GM12878 (cell line): ENCODE results near the gene EYA2.

ENCODE experiments used
- BHLHE40 ChIP-seq, 2 experiments: fragments of 450-650 bp in 1 of 2; IDR thresholded peaks; 2 replicates each; pipeline ENCODE4 v1.6.1; 2011 to 2017; ENCODE audit warnings: low read depth in 2 of 2, borderline replicate concordance in 1 of 2, improper control_type of control experiment in 1 of 2, low read length in 1 of 2, mild to moderate bottlenecking in 1 of 2
- EP300 ChIP-seq, 2 experiments: fragments of 150-350 bp in 1 of 2; IDR thresholded peaks; 2 replicates each; pipeline ENCODE4 v1.6.1; 2011 to 2012; ENCODE audit warnings: low read depth in 2 of 2, low read length in 2 of 2, borderline replicate concordance in 1 of 2, improper control_type of control experiment in 1 of 2, inconsistent platforms in 1 of 2; ENCODE audit not compliant: control insufficient read depth in 1 of 2
- GATAD2B ChIP-seq: fragments of 450-650 bp; conservative IDR thresholded peaks from 2 replicates; pipeline ENCODE4 v1.6.1; 2017; ENCODE audit warnings: low read depth, mild to moderate bottlenecking, moderate library complexity
- POLR2A ChIP-seq: IDR thresholded peaks from 2 replicates; pipeline ENCODE4 v1.6.1; 2011; ENCODE audit warnings: low read depth, mild to moderate bottlenecking, low read length
- POLR2AphosphoS5 ChIP-seq: IDR thresholded peaks from 2 replicates; pipeline ENCODE4 v1.6.1; 2011; ENCODE audit warnings: mild to moderate bottlenecking, low read length, inconsistent platforms
- SMC3 ChIP-seq: IDR thresholded peaks from 2 replicates; pipeline ENCODE4 v1.6.1; 2011; ENCODE audit warnings: low read length, improper control_type of control experiment, borderline replicate concordance
- SUPT20H ChIP-seq: IDR thresholded peaks from 2 replicates; pipeline ENCODE4 v1.6.1; 2011; ENCODE audit warnings: low read depth, mild to moderate bottlenecking, low read length, moderate library complexity, borderline replicate concordance; ENCODE audit not compliant: control insufficient read depth
- TF ChIP-seq, protein P1 (sequence below), 3 experiments: IDR thresholded peaks in 2 of 3; conservative IDR thresholded peaks in 1 of 3; 2 replicates each; pipeline ENCODE4 v1.5.1; 2011; ENCODE audit warnings: low read depth in 3 of 3, low read length in 3 of 3, mild to moderate bottlenecking in 3 of 3, control low read depth in 2 of 3, moderate library complexity in 2 of 3, inconsistent platforms in 1 of 3, mixed read lengths in 1 of 3; ENCODE audit not compliant: control insufficient read depth in 2 of 3, insufficient read depth in 1 of 3; ENCODE audit errors: extremely low read depth in 1 of 3
- TF ChIP-seq, protein P2 (sequence below): IDR thresholded peaks from 2 replicates; pipeline ENCODE4 v1.6.1; 2011; ENCODE audit warnings: mild to moderate bottlenecking, low read depth, low read length, moderate library complexity; ENCODE audit not compliant: insufficient replicate concordance

- no peak for TF ChIP-seq SUPT20H
- TF ChIP-seq GATAD2B = no peak
- no peak for TF ChIP-seq SMC3
- TF ChIP-seq, protein P1, sequence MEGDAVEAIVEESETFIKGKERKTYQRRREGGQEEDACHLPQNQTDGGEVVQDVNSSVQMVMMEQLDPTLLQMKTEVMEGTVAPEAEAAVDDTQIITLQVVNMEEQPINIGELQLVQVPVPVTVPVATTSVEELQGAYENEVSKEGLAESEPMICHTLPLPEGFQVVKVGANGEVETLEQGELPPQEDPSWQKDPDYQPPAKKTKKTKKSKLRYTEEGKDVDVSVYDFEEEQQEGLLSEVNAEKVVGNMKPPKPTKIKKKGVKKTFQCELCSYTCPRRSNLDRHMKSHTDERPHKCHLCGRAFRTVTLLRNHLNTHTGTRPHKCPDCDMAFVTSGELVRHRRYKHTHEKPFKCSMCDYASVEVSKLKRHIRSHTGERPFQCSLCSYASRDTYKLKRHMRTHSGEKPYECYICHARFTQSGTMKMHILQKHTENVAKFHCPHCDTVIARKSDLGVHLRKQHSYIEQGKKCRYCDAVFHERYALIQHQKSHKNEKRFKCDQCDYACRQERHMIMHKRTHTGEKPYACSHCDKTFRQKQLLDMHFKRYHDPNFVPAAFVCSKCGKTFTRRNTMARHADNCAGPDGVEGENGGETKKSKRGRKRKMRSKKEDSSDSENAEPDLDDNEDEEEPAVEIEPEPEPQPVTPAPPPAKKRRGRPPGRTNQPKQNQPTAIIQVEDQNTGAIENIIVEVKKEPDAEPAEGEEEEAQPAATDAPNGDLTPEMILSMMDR (IDR thresholded peaks at IDR 0.05 in 2 of 3, conservative IDR thresholded peaks at IDR 0.05 in 1 of 3; ENCODE audit: control insufficient read depth in 2 of 3, extremely low read depth in 1 of 3, insufficient read depth in 1 of 3, low read depth in 3 of 3, low read length in 3 of 3) = no peak
- TF ChIP-seq EP300 (IDR thresholded peaks at IDR 0.05; ENCODE audit: borderline replicate concordance in 1 of 2, control insufficient read depth in 1 of 2, low read depth in 2 of 2, low read length in 2 of 2) = no peak
- TF ChIP-seq, protein P2, sequence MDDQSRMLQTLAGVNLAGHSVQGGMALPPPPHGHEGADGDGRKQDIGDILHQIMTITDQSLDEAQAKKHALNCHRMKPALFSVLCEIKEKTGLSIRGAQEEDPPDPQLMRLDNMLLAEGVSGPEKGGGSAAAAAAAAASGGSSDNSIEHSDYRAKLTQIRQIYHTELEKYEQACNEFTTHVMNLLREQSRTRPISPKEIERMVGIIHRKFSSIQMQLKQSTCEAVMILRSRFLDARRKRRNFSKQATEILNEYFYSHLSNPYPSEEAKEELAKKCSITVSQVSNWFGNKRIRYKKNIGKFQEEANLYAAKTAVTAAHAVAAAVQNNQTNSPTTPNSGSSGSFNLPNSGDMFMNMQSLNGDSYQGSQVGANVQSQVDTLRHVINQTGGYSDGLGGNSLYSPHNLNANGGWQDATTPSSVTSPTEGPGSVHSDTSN = no peak
- TF ChIP-seq POLR2A = no peak
- no peak for TF ChIP-seq BHLHE40 (IDR thresholded peaks at IDR 0.05; ENCODE audit: borderline replicate concordance in 1 of 2, low read depth in 2 of 2, low read length in 1 of 2)
- no peak for TF ChIP-seq POLR2AphosphoS5
Measured at GRCh38 chr20:47111576-47111975, 216.9 kb downstream of the EYA2 start.
